MCF 10A (cell line): ENCODE data around the gene PTPRF. TPM values are rescaled to one million over a fixed set of nuclear protein-coding genes. Genes with fewer than 3 reads are reported as not detected.

Source experiments
- BruUV-seq: library from RNA; stranded (reverse); fragments of 400-500 nt; replicated peaks from 2 replicates; lab custom pipeline; 2021; lab: Mats Ljungman, UMichigan
- CTCF ChIA-PET: fragments of 300-600 bp; sonication (Branson Sonifier 250); formaldehyde crosslinking; extraction: SDS; loops from one replicate; lab custom pipeline; 2021; ENCODE audit warnings: antibody characterized with exemption, inconsistent platforms; lab: Yijun Ruan, JAX
- POLR2A ChIA-PET: fragments of 300-600, 350-650 bp; sonication (Branson Sonifier 250); formaldehyde crosslinking; extraction: SDS; loops from one replicate; lab custom pipeline; 2020; ENCODE audit warnings: antibody characterized with exemption, inconsistent platforms; lab: Yijun Ruan, JAX
- DNase-seq: peaks from one replicate; pipeline ENCODE4 v3.0.0-alpha.2; 2018; ENCODE audit not compliant: unreplicated experiment
- H3K27ac Mint-ChIP-seq: one replicate; pipeline ENCODE4 v1.8.0; 2022; ENCODE audit warnings: mild to moderate bottlenecking, low read depth, mixed read lengths; ENCODE audit not compliant: unreplicated experiment
- H3K27me3 Mint-ChIP-seq: one replicate; pipeline ENCODE4 v1.8.0; 2022; ENCODE audit warnings: mixed read lengths; ENCODE audit not compliant: insufficient read depth, unreplicated experiment
- H3K36me3 Mint-ChIP-seq: one replicate; pipeline ENCODE4 v1.8.0; 2022; ENCODE audit warnings: mild to moderate bottlenecking, moderate library complexity, mixed read lengths; ENCODE audit not compliant: insufficient read depth, unreplicated experiment
- H3K4me1 Mint-ChIP-seq: one replicate; pipeline ENCODE4 v1.8.0; 2022; ENCODE audit warnings: mixed read lengths; ENCODE audit not compliant: insufficient read depth, unreplicated experiment
- H3K4me3 Mint-ChIP-seq: one replicate; pipeline ENCODE4 v1.8.0; 2022; ENCODE audit warnings: mild to moderate bottlenecking, moderate library complexity, mixed read lengths; ENCODE audit not compliant: unreplicated experiment
- H3K9me3 Mint-ChIP-seq: one replicate; pipeline ENCODE4 v1.8.0; 2022; ENCODE audit warnings: mixed read lengths; ENCODE audit not compliant: unreplicated experiment
- intact Hi-C: fragments of 100-400 bp; cut with micrococcal nuclease; formaldehyde crosslinking; loops from 2 replicates; pipeline ENCODE4 v1.14.1; 2022
- total RNA-seq: library from RNA; stranded (reverse); gene quantifications from 2 replicates; pipeline ENCODE4 v1.2.3, GENCODE V29; 2022
- TF ChIP-seq, protein P1 (sequence below): fragments of 200-600 bp; IDR thresholded peaks from one replicate; pipeline ENCODE4 v1.8.0; 2022; ENCODE audit warnings: antibody characterized with exemption, mild to moderate bottlenecking; ENCODE audit not compliant: unreplicated experiment

The PTPRF gene
- total RNA-seq, 1 experiment from 2014 or later, result 67.2 TPM

DNA sequence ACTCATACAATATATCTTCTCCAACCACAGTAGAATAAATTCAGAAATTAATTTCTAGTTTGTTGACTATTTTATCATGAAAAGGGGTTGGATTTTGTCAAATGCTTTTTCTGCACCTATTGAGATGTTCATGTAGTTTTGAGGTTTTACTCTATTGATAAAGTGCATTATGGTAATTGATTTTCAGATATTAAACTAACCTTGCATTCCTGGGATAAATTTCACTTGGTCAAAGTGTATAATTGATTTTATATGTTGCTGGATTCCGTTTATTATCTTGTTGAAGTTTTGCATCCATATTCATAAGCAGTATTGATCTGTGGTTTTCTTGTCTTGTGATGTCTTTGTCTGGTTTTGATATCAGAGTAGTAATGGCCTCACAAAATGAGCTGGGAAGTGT, 42.5 kb upstream of the PTPRF start:
- no peaks in the 10 kb centered on the region for H3K4me1 Mint-ChIP-seq
- POLR2A ChIA-PET, result no interaction called here
- peaks cover 5% of the 10 kb centered on the region for H3K9me3 Mint-ChIP-seq
- H3K27me3 Mint-ChIP-seq, result no peaks in the 10 kb centered on the region
- TF ChIP-seq, protein P1, sequence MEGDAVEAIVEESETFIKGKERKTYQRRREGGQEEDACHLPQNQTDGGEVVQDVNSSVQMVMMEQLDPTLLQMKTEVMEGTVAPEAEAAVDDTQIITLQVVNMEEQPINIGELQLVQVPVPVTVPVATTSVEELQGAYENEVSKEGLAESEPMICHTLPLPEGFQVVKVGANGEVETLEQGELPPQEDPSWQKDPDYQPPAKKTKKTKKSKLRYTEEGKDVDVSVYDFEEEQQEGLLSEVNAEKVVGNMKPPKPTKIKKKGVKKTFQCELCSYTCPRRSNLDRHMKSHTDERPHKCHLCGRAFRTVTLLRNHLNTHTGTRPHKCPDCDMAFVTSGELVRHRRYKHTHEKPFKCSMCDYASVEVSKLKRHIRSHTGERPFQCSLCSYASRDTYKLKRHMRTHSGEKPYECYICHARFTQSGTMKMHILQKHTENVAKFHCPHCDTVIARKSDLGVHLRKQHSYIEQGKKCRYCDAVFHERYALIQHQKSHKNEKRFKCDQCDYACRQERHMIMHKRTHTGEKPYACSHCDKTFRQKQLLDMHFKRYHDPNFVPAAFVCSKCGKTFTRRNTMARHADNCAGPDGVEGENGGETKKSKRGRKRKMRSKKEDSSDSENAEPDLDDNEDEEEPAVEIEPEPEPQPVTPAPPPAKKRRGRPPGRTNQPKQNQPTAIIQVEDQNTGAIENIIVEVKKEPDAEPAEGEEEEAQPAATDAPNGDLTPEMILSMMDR, result no peak
- no peaks in the 10 kb centered on the region for H3K36me3 Mint-ChIP-seq
- DNase-seq, result no peak
- CTCF ChIA-PET, result interaction anchor here (0.7 kb wide), 1 partner anchor 446 kb away, joined by 4 read pairs; no protein-coding TSS in a partner anchor
- no peak overlapping the region for H3K4me3 Mint-ChIP-seq
- H3K27ac Mint-ChIP-seq, result no peak overlapping the region
- intact Hi-C loops, result no loop called here
- no TSS peak for BruUV-seq

DNA sequence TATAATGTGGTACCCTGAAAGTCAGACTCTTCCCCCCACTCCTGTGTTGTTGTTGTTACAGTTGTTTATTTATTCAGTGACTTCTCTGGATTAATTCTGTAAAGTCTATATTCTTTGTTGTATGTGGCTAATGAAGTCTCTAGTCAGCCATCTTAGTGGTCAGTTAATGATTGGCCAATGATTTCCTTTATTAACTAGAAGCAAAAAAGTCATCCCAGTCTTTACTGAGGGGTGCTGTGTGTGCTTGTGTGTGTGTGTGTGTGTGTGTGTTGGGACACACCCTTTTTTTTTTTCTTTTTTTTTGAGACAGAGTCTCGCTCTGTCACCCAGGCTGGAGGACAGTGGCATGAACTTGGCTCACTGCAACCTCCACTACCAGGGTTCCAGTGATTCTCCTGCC, 39.6 kb upstream of the PTPRF start:
- no peaks in the 10 kb centered on the region for H3K4me1 Mint-ChIP-seq
- TF ChIP-seq, protein P1, result no peak
- H3K4me3 Mint-ChIP-seq, result no peak overlapping the region
- H3K27me3 Mint-ChIP-seq, result no peaks in the 10 kb centered on the region
- no peaks in the 10 kb centered on the region for H3K36me3 Mint-ChIP-seq
- CTCF ChIA-PET, result no interaction called here
- H3K9me3 Mint-ChIP-seq, result peaks cover 5% of the 10 kb centered on the region
- no peak overlapping the region for H3K27ac Mint-ChIP-seq
- no peak for DNase-seq
- POLR2A ChIA-PET, result interaction anchor here (0.7 kb wide), 1 partner anchor 319 kb away, joined by 5 read pairs; the partner anchor contains the start of genes CFAP57 and EBNA1BP2
- intact Hi-C loops, result no loop called here
- no TSS peak for BruUV-seq

DNA sequence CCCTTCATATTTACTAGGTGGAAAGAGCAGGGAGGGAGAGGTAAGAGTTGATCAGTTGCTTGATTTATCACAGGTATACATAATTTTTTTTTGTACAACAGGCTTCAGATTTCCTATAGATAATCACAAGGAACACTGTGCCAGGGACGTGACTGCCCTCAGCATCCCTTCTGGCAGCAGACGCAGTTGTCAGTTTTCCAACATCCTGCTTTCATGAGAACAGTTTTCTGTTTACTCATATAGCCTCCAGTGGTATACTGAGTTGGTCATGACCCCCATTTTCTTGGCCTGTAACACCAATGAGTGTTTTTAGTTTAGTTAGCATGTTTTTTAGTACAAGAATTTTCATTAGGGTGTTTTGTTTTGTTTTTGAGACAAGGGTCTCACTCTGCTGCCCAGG, 37.9 kb upstream of the PTPRF start:
- no TSS peak for BruUV-seq
- TF ChIP-seq, protein P1, result no peak
- ChIA-PET CTCF (interaction anchor here (0.7 kb wide), 1 partner anchor 36 kb away, joined by 3 read pairs; no protein-coding TSS in a partner anchor), POLR2A (interaction anchor here (1.9 kb wide), 1 partner anchor 260 kb away, joined by 3 read pairs; no protein-coding TSS in a partner anchor)
- H3K4me1 Mint-ChIP-seq, result no peaks in the 10 kb centered on the region
- no peak overlapping the region for H3K4me3 Mint-ChIP-seq
- peak; percentile 44 for DNase-seq
- H3K27me3 Mint-ChIP-seq, result no peaks in the 10 kb centered on the region
- no peaks in the 10 kb centered on the region for H3K36me3 Mint-ChIP-seq
- no peak overlapping the region for H3K27ac Mint-ChIP-seq
- H3K9me3 Mint-ChIP-seq, result peaks cover 5% of the 10 kb centered on the region
- intact Hi-C loops, result no loop called here

DNA sequence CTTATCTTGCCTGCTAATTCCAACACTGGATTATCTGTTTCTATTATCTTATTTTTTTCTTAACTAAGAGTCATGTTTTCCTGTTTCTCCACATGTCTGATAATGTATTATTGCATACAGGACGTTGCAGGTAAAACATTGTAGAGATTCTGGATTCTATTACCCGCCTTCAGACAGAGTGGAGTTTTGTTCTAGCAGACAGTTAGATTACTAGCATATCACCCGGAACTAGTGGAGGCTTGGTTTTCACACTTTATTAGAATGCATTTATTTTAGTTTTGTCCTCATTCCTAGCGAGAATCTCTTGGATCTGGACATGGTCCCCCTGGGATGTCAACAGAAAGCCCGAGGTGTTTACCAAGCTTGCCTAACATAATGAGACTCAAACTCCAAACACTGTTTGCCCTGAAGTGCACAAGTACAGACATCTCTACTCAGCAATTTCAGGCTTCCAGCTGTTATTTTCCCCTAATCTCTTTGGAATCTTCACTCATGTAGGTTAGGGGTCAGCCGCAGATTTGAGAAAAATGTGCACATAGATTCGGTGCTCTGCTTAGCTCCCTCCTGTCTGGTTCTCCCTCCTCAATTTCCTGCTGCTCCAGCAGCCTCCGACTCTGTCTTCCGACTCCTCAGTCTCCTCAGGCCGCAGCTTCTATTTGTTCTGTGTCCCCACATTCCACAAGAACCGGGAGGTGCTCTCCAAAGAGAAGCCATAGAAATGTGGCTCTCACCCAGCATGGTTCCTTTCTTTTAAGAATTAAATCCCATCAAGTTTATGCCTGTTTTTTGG, 36.8 kb upstream of the PTPRF start:
- H3K9me3 Mint-ChIP-seq, result peaks cover 5% of the 10 kb centered on the region
- H3K4me1 Mint-ChIP-seq, result no peaks in the 10 kb centered on the region
- POLR2A ChIA-PET, result interaction anchor here (1.1 to 1.3 kb wide), 2 partner anchors 12 to 156 kb away, joined by 3 read pairs; partner anchors contain the start of gene KDM4A
- H3K4me3 Mint-ChIP-seq, result no peak overlapping the region
- intact Hi-C loops, result no loop called here
- no peaks in the 10 kb centered on the region for H3K27me3 Mint-ChIP-seq
- no peaks in the 10 kb centered on the region for H3K36me3 Mint-ChIP-seq
- TF ChIP-seq, protein P1, result no peak
- CTCF ChIA-PET, result no interaction called here
- DNase-seq, result no peak
- H3K27ac Mint-ChIP-seq, result no peak overlapping the region
- BruUV-seq, result no TSS peak
